GM21825 (cell line): ENCODE measurements around the gene NGEF.
"Not testable (repeated sequence)": the region's sequence is repeated elsewhere in the genome, so short reads cannot be mapped to it uniquely, and the experiment has no call there.

ENCODE experiments used
- ATAC-seq: cut with Tn5 transposase; IDR thresholded peaks from one replicate; pipeline ENCODE4 v1.9.1; 2021; ENCODE audit warnings: mild to moderate bottlenecking, moderate library complexity; ENCODE audit not compliant: unreplicated experiment

The NGEF gene

GRCh38 chr2:233023007-233023760, 10.1 kb upstream of the NGEF start:
- no peak for ATAC-seq

GRCh38 chr2:233022561-233022960, 9.5 kb upstream of the NGEF start:
- ATAC-seq = no peak

GRCh38 chr2:233021771-233022170, 8.7 kb upstream of the NGEF start:
- ATAC-seq = no peak

- no peak for ATAC-seq
Measured at GRCh38 chr2:233020454-233020853, 7.4 kb upstream of the NGEF start.

- not testable (repeated sequence) for ATAC-seq
Measured at GRCh38 chr2:233019610-233020009, 6.6 kb upstream of the NGEF start.

- ATAC-seq = no peak
Measured at GRCh38 chr2:233017947-233018346, 4.9 kb upstream of the NGEF start.

GRCh38 chr2:233015019-233015645, 2.1 kb upstream of the NGEF start:
- no peak for ATAC-seq

- no peak for ATAC-seq
Measured at GRCh38 chr2:233013650-233014049, 594 bp upstream of the NGEF start.

- ATAC-seq = no peak
Measured at GRCh38 chr2:233012301-233012971, 620 bp downstream of the NGEF start.

- no peak for ATAC-seq
Measured at GRCh38 chr2:233011702-233012131, 1.3 kb downstream of the NGEF start.

GRCh38 chr2:233011268-233011650, 1.8 kb downstream of the NGEF start:
- ATAC-seq = no peak

- no peak for ATAC-seq
Measured at GRCh38 chr2:233010569-233011267, 2.3 kb downstream of the NGEF start.

GRCh38 chr2:233009661-233010060, 3.4 kb downstream of the NGEF start:
- no peak for ATAC-seq

- no peak for ATAC-seq
Measured at GRCh38 chr2:233007739-233008138, 5.3 kb downstream of the NGEF start.

- ATAC-seq = no peak
Measured at GRCh38 chr2:233007270-233007669, 5.8 kb downstream of the NGEF start.

- ATAC-seq = no peak
Measured at GRCh38 chr2:233006648-233007047, 6.4 kb downstream of the NGEF start.

GRCh38 chr2:233005096-233005495, 8.0 kb downstream of the NGEF start:
- ATAC-seq = no peak

- ATAC-seq = no peak
Measured at GRCh38 chr2:233003658-233004555, 9.1 kb downstream of the NGEF start.

GRCh38 chr2:233002829-233003657, 10.0 kb downstream of the NGEF start:
- no peak for ATAC-seq
